Limb (tissue), 2 donors: ENCODE measurements around the gene TCEAL2.
"Not testable (repeated sequence)": the region's sequence is repeated elsewhere in the genome, so short reads cannot be mapped to it uniquely, and the experiment has no call there.

Source experiments
- DNase-seq, 2 donors: peaks; one replicate each; pipeline ENCODE4 v3.0.0-alpha.2; 2016; ENCODE audit errors: extremely low spot score in 2 of 2

The TCEAL2 gene

DNA sequence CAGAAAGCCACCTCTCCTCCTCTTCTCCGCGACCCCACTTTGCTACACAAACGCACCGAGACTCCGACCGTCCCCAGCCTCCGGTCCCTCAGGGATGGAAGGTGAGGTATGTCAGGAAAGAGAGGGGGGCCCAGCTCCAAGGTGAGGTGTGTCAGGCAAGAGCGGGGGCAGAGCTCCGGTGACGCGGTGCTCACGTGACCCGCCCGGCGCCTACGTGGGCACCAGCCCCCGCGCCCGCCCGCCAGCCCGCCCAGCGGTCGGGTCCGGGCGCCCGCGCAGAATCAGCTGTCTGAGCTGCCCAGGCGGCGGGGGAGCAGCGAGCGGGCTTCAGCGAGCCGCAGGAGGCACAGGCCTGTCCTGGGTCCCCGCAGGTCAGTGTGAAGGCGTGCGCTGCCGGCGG lies at the start of gene TCEAL2:
TSS of gene TCEAL2 (plus strand) at position 244 of the 400 bp plus-strand sequence. CDS start 1,152 bp downstream, outside the sequence.
- peak in 1 of 2 donors; percentile 63 for DNase-seq

GRCh38 chrX:102077426-102077825 lies 48.1 kb upstream of the TCEAL2 start:
- DNase-seq, result no peak

GRCh38 chrX:102085706-102086105 lies 39.8 kb upstream of the TCEAL2 start:
- no peak for DNase-seq

DNA sequence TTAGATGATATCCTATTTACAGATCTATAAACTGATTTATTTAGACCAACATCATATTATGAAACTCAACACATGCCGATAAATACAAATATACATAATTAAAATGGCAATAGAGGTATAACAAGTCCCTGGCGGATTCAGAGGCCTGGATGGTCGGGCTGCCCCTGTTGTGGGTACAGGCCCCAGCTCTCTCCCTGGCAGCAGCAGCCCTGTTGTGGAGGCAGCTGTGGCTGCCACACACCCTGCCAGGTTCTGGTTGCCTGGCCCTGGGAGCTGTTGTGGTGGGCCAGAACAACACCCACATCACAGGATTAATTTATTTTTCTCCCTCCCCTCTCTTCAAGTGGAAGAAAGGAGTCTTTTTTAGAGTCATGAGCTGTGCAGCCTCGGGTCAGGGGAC lies 12.1 kb upstream of the TCEAL2 start:
- DNase-seq, result no peak

GRCh38 chrX:102115748-102116147 lies 9.7 kb upstream of the TCEAL2 start:
- DNase-seq, result no peak

- not testable (repeated sequence) for DNase-seq
Observed at GRCh38 chrX:102125014-102125413, 465 bp upstream of the TCEAL2 start.

DNA sequence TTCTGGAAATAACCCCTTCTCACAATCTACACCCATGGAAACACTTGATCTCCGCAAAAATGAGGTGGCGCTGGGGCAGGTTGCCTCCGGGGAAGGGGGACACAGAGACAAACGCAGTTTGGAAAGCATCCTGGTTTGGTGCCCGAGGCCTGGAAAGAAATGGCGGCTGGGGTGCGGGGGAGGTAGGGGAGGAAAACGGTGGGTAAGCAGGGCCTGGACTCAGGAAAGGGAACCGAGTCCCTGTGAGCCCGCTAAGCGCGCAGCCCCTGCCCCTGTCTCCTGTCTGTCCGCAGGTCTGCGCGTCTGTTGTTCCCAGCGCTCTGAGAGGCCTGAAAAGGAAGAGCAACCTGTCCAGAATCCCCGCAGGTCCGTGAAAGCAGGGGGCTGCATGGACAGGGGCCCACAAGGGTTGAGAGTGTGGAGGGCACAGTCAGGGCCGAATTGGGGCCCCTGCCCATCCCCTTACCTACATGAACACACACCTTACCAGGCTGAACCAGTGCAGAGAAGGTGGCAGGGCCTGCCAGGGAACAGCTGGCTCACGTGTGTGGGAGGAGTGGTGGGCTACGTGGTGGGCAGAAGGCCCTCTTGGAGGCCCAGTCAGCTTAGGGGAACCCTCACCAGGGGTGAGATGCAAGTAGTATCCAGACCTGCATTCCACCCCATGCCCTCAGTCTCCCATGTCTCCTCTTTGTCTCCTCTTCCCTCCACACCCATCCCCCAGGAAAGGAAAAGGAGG lies 770 bp downstream of the TCEAL2 start:
- peak in 1 of 2 donors; percentile 26 for DNase-seq

DNA sequence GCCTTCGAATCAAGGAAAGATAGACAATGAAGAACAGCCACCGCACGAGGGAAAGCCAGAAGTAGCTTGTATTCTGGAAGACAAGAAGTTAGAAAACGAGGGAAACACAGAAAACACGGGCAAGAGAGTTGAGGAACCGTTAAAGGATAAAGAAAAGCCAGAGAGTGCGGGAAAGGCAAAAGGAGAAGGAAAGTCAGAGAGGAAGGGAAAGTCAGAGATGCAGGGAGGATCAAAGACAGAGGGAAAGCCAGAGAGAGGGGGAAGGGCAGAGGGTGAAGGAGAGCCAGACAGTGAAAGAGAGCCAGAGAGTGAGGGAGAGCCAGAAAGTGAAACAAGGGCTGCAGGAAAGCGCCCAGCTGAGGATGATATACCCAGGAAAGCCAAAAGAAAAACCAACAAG lies 1.4 kb downstream of the TCEAL2 start:
- DNase-seq, result no peak

- no peak for DNase-seq
Observed at GRCh38 chrX:102129473-102129872, 4.0 kb downstream of the TCEAL2 start.

GRCh38 chrX:102138064-102138463 lies 12.6 kb downstream of the TCEAL2 start:
- DNase-seq, result no peak

- not testable (repeated sequence) for DNase-seq
Observed at GRCh38 chrX:102140876-102141275, 15.4 kb downstream of the TCEAL2 start.

DNA sequence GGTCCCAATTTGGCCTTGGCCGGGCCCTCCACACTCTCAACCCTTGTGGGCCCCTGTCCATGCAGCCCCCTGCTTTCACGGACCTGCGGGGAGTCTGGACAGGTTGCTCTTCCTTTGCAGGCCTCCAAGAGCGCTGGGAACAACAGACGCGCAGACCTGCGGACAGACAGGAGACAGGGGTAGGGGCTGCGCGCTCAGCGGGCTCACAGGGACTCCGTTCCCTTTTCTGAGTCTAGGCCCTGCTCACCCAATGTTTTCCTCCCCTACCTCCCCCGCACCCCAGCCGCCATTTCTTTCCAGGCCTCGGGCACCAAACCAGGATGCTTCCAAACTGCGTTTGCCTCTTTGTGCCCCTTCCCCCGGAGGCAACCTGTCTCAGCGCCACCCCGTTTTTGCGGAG lies 16.2 kb downstream of the TCEAL2 start:
- not testable (repeated sequence) for DNase-seq

- peak in 1 of 2 donors; percentile 26 for DNase-seq
Observed at GRCh38 chrX:102142274-102142673, 16.8 kb downstream of the TCEAL2 start, which contains the start of gene TCEAL6. TCEAL6 (minus strand) TSS chrX:102142481.

DNA sequence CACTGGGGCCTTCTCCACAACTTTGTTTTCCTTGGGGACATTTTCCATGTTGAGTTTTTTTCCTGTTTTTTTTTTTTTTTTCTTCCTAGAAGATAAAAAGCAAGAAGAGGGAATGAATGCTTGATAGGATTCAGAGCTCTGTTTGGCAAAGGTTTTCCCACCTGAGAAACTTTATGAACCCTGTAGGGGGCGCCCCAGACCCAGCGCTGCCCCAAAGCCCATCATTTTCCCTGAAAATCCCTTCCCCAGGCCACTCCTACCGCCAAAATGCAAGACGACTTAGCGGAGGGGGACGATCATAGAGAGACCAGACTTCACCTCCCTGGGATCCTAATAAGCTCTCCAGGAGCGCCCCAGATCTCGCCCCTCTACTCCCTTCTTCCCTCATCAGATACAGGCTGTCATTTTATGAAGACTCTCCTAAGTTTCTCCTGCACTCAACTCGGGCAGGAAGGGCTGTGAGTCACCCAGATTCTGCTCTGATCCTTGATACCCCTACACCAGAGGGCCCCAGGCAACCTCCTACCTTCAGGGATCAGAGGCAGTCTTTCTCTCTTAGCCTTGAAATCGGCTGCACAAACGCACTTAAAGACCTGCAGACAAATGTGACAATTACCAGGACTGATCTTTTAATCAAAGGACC lies 28.9 kb downstream of the TCEAL2 start:
- peak in 1 of 2 donors; percentile 20 for DNase-seq

- DNase-seq, result peak in 1 of 2 donors; percentile 25
Observed at GRCh38 chrX:102154900-102155805, 29.7 kb downstream of the TCEAL2 start.

GRCh38 chrX:102155806-102156179 lies 30.3 kb downstream of the TCEAL2 start, which contains the start of gene BEX5:
BEX5 (minus strand) TSS chrX:102155977; CDS start chrX:102154265, 1,712 bp downstream.
- peak; percentile 14 to 72 for DNase-seq
